ENCODE results near the gene DEPDC1. TPM values are rescaled to one million over a fixed set of nuclear protein-coding genes. Genes with fewer than 3 reads are reported as not detected.

The DEPDC1 gene
- total and polyA plus RNA-seq, 9 donors: 0.11 to 0.59 (median 0.25) TPM; not detected in 2

GRCh38 chr1:68528243-68528642 is 31.4 kb upstream of the DEPDC1 start:
- no peak overlapping the region for H3K4me3 ChIP-seq

GRCh38 chr1:68525781-68526180 is 28.9 kb upstream of the DEPDC1 start:
- intact Hi-C loops (cut with DNase I): no loop called here
- DNase-seq: no peak
- 87 to 92% (median 88%) methylated on average over 2 of the region's 2 CpGs for WGBS, 3 donors

More at GRCh38 chr1:68528243-68528642, 31.4 kb upstream of the DEPDC1 start:
- no peaks in the 10 kb centered on the region for H3K4me1 ChIP-seq (ENCODE audit: insufficient read depth)
- no peak for DNase-seq
- H3K27me3 ChIP-seq: no peaks in the 10 kb centered on the region
- intact Hi-C loops (cut with DNase I): no loop called here
- TF ChIP-seq EP300 (IDR thresholded peaks at IDR 0.05): no peak
- no peak for TF ChIP-seq POLR2A (IDR thresholded peaks at IDR 0.05)
- TF ChIP-seq CTCF (IDR thresholded peaks at IDR 0.05): no peak
- WGBS, 3 donors: 90 to 94% (median 94%) methylated on average over 3 of the region's 3 CpGs
- no peak overlapping the region for H3K27ac ChIP-seq
- no peaks in the 10 kb centered on the region for H3K9me3 ChIP-seq
- no peaks in the 10 kb centered on the region for H3K36me3 ChIP-seq

GRCh38 chr1:68521286-68521685 is 24.4 kb upstream of the DEPDC1 start:
- Histone ChIP-seq H3K27me3 (no peaks in the 10 kb centered on the region), H3K4me3 (no peak overlapping the region), H3K4me1 (ENCODE audit: insufficient read depth) (no peaks in the 10 kb centered on the region), H3K36me3 (no peaks in the 10 kb centered on the region), H3K9me3 (no peaks in the 10 kb centered on the region), H3K27ac (no peak overlapping the region)
- DNase-seq: no peak
- TF ChIP-seq POLR2A (IDR thresholded peaks at IDR 0.05): no peak
- no peak for TF ChIP-seq CTCF (IDR thresholded peaks at IDR 0.05)
- no peak for TF ChIP-seq EP300 (IDR thresholded peaks at IDR 0.05)
- intact Hi-C loops (cut with DNase I): no loop called here

More at GRCh38 chr1:68525781-68526180, 28.9 kb upstream of the DEPDC1 start:
- H3K27ac ChIP-seq: no peak overlapping the region
- no peak overlapping the region for H3K4me3 ChIP-seq
- no peaks in the 10 kb centered on the region for H3K9me3 ChIP-seq
- no peaks in the 10 kb centered on the region for H3K4me1 ChIP-seq (ENCODE audit: insufficient read depth)
- H3K27me3 ChIP-seq: no peaks in the 10 kb centered on the region
- H3K36me3 ChIP-seq: no peaks in the 10 kb centered on the region
- TF ChIP-seq EP300 (IDR thresholded peaks at IDR 0.05) (no peak), CTCF (IDR thresholded peaks at IDR 0.05) (no peak), POLR2A (IDR thresholded peaks at IDR 0.05) (no peak)

GRCh38 chr1:68516066-68516465 is 19.2 kb upstream of the DEPDC1 start:
- 37 to 41% (median 38%) methylated on average over 2 of the region's 2 CpGs for WGBS, 3 donors
- no peaks in the 10 kb centered on the region for H3K9me3 ChIP-seq
- DNase-seq: no peak
- H3K36me3 ChIP-seq: no peaks in the 10 kb centered on the region
- TF ChIP-seq POLR2A (IDR thresholded peaks at IDR 0.05) (no peak), EP300 (IDR thresholded peaks at IDR 0.05) (no peak), CTCF (IDR thresholded peaks at IDR 0.05) (no peak)
- no peak overlapping the region for H3K27ac ChIP-seq
- no peaks in the 10 kb centered on the region for H3K4me1 ChIP-seq (ENCODE audit: insufficient read depth)
- H3K27me3 ChIP-seq: no peaks in the 10 kb centered on the region
- intact Hi-C loops (cut with DNase I): no loop called here
- H3K4me3 ChIP-seq: no peak overlapping the region
